ENCODE measurements around the gene SCN1B. TPM values are rescaled to one million over a fixed set of nuclear protein-coding genes. Genes with fewer than 3 reads are reported as not detected.

Gene SCN1B
- total and polyA plus RNA-seq, 2 of the 13 experiments (the other 11 are each of a cell fraction or from before 2014, with no cell fraction given), result 2.7 to 20.1 TPM

DNA sequence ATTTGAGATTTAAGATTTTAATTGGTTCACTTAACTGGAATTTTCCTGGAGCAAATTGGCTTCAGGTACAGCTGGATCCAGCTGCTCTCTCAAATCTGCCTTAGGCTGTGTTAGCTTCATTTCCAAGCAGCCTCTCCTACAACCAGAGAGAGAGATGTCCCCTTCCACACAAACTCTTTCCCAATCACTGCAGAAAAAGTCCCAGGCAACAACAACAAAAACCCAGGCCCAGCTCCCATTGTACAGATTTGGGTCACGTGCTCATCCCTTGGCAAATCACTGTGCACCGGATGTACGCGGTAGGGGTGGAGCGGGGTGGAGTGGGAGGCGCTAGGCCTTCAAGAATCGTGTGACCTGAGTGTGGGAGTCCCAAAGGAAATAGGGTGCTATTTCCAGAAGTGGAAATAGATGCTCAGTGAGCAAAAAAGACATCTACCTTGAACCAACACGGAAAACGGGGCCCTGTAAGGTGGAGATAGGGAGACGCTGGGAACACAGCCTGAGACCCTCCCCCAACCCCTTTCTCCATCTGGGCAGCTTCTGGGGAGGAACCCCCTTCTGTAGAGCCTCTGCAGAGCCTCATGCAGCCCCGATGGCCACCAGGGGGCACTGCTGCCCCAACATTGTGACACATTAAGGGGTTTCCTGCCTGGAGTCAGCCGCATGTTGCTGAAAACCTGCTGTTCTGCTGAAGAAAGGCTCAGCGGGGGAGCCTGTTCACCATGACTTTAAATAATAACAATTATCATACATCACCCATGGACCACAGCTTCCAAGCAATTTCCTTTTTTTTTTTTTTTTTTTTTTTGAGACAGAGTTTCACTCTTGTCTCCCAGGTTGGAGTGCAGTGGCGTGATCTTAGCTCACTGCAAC, 36.7 kb downstream of the SCN1B start (continued):
- TF ChIP-seq CEBPB (IDR thresholded peaks at IDR 0.05; ENCODE audit: borderline replicate concordance, low read depth, low read length), result peak; percentile 33; the same call in 1 of the 2 replicates
- 0 out of 2 replicates have a peak, but pooled peaks have one; percentile 42 for TF ChIP-seq ZMYM4 (CRISPR knock-in tag; IDR thresholded peaks at IDR 0.05)
- 0 out of 2 replicates have a peak, but pooled peaks have one; percentile 10 for TF ChIP-seq ZNF629 (CRISPR knock-in tag; conservative IDR thresholded peaks at IDR 0.05)
- TF ChIP-seq YEATS4 (CRISPR knock-in tag; IDR thresholded peaks at IDR 0.05; ENCODE audit: borderline replicate concordance), result no peak
- TF ChIP-seq, protein P1, sequence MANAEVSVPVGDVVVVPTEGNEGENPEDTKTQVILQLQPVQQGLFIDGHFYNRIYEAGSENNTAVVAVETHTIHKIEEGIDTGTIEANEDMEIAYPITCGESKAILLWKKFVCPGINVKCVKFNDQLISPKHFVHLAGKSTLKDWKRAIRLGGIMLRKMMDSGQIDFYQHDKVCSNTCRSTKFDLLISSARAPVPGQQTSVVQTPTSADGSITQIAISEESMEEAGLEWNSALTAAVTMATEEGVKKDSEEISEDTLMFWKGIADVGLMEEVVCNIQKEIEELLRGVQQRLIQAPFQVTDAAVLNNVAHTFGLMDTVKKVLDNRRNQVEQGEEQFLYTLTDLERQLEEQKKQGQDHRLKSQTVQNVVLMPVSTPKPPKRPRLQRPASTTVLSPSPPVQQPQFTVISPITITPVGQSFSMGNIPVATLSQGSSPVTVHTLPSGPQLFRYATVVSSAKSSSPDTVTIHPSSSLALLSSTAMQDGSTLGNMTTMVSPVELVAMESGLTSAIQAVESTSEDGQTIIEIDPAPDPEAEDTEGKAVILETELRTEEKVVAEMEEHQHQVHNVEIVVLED (CRISPR knock-in tag; IDR thresholded peaks at IDR 0.05; ENCODE audit: borderline replicate concordance), result peak; percentile 32; the same call in 1 of the 2 replicates
- TF ChIP-seq ZNF350 (CRISPR knock-in tag; IDR thresholded peaks at IDR 0.05; ENCODE audit: borderline replicate concordance, low read depth), result 0 out of 2 replicates have a peak, but pooled peaks have one; percentile 31
- TF ChIP-seq, protein P2, sequence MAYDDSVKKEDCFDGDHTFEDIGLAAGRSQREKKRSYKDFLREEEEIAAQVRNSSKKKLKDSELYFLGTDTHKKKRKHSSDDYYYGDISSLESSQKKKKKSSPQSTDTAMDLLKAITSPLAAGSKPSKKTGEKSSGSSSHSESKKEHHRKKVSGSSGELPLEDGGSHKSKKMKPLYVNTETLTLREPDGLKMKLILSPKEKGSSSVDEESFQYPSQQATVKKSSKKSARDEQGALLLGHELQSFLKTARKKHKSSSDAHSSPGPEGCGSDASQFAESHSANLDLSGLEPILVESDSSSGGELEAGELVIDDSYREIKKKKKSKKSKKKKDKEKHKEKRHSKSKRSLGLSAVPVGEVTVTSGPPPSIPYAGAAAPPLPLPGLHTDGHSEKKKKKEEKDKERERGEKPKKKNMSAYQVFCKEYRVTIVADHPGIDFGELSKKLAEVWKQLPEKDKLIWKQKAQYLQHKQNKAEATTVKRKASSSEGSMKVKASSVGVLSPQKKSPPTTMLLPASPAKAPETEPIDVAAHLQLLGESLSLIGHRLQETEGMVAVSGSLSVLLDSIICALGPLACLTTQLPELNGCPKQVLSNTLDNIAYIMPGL (CRISPR knock-in tag; IDR thresholded peaks at IDR 0.05; ENCODE audit: borderline replicate concordance in 1 of 2, low read depth in 1 of 2), result peak in 1 of 2 experiments; percentile 64; a peak in 1 of 4 replicates
- TF ChIP-seq POGZ (CRISPR knock-in tag; IDR thresholded peaks at IDR 0.05), result 0 out of 2 replicates have a peak, but pooled peaks have one; percentile 19
- TF ChIP-seq MYC (CRISPR knock-in tag; IDR thresholded peaks at IDR 0.05; ENCODE audit: borderline replicate concordance), result peak; percentile 40; the same call in 1 of the 2 replicates
- TF ChIP-seq MTA1 (CRISPR knock-in tag; IDR thresholded peaks at IDR 0.05; ENCODE audit: borderline replicate concordance), result no peak
- TF ChIP-seq, protein P3, sequence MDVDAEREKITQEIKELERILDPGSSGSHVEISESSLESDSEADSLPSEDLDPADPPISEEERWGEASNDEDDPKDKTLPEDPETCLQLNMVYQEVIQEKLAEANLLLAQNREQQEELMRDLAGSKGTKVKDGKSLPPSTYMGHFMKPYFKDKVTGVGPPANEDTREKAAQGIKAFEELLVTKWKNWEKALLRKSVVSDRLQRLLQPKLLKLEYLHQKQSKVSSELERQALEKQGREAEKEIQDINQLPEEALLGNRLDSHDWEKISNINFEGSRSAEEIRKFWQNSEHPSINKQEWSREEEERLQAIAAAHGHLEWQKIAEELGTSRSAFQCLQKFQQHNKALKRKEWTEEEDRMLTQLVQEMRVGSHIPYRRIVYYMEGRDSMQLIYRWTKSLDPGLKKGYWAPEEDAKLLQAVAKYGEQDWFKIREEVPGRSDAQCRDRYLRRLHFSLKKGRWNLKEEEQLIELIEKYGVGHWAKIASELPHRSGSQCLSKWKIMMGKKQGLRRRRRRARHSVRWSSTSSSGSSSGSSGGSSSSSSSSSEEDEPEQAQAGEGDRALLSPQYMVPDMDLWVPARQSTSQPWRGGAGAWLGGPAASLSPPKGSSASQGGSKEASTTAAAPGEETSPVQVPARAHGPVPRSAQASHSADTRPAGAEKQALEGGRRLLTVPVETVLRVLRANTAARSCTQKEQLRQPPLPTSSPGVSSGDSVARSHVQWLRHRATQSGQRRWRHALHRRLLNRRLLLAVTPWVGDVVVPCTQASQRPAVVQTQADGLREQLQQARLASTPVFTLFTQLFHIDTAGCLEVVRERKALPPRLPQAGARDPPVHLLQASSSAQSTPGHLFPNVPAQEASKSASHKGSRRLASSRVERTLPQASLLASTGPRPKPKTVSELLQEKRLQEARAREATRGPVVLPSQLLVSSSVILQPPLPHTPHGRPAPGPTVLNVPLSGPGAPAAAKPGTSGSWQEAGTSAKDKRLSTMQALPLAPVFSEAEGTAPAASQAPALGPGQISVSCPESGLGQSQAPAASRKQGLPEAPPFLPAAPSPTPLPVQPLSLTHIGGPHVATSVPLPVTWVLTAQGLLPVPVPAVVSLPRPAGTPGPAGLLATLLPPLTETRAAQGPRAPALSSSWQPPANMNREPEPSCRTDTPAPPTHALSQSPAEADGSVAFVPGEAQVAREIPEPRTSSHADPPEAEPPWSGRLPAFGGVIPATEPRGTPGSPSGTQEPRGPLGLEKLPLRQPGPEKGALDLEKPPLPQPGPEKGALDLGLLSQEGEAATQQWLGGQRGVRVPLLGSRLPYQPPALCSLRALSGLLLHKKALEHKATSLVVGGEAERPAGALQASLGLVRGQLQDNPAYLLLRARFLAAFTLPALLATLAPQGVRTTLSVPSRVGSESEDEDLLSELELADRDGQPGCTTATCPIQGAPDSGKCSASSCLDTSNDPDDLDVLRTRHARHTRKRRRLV (CRISPR knock-in tag; IDR thresholded peaks at IDR 0.05), result 0 out of 2 replicates have a peak, but pooled peaks have one; percentile 29
- TF ChIP-seq, protein P4, sequence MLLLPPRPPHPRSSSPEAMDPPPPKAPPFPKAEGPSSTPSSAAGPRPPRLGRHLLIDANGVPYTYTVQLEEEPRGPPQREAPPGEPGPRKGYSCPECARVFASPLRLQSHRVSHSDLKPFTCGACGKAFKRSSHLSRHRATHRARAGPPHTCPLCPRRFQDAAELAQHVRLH (CRISPR knock-in tag; IDR thresholded peaks at IDR 0.05; ENCODE audit: borderline replicate concordance, low read depth), result no peak
- peak in 1 of 2 experiments; percentile 16; a peak in 1 of 4 replicates for TF ChIP-seq NR2F1 (CRISPR knock-in tag; IDR thresholded peaks at IDR 0.05)
- TF ChIP-seq ZNF205 (CRISPR knock-in tag; IDR thresholded peaks at IDR 0.05), result peak; percentile 41; the same call in 1 of the 2 replicates
- 0 out of 2 replicates have a peak, but pooled peaks have one; percentile 24 for TF ChIP-seq FOXP1 (IDR thresholded peaks at IDR 0.05)
- TF ChIP-seq FOXP1 (CRISPR knock-in tag; IDR thresholded peaks at IDR 0.05), result no peak
- TF ChIP-seq POLR2G (IDR thresholded peaks at IDR 0.05; ENCODE audit: low read depth, low read length), result peak; percentile 48; the same call in 1 of the 2 replicates
